Heart left ventricle (tissue), 16 donors: ENCODE measurements around the gene CPPED1. TPM values are rescaled to one million over a fixed set of nuclear protein-coding genes. Genes with fewer than 3 reads are reported as not detected.

ENCODE experiments used
- ATAC-seq, 4 donors: fragments of 200-7000 bp; cut with Tn5 transposase; one replicate each; pipeline ENCODE4 v1.9.1; 2020 to 2022; ENCODE audit warnings: moderate library complexity in 4 of 4, mild to moderate bottlenecking in 3 of 4, moderate number of reproducible peaks in 1 of 4
- DNase-seq, 5 donors: peaks; one replicate each; pipeline ENCODE4 v3.0.0-alpha.2; 2020
- H3K27ac ChIP-seq, 12 donors: fragments of 200-600 bp; sonication (generic) in 4 of 12; one replicate each; pipeline versions ENCODE4 v1.5.0 to v1.8.0; 2016 to 2022; ENCODE audit warnings: mild to moderate bottlenecking in 2 of 12
- H3K27me3 ChIP-seq, 9 donors: fragments of 200-600 bp; sonication (generic) in 2 of 9; one replicate each; pipeline versions ENCODE4 v1.5.1 to v1.8.0; 2016 to 2022; ENCODE audit warnings: mild to moderate bottlenecking in 3 of 9
- H3K36me3 ChIP-seq, 9 donors: fragments of 200-600 bp; sonication (generic) in 2 of 9; one replicate each; pipeline versions ENCODE4 v1.5.0 to v1.8.0; 2018 to 2022; ENCODE audit warnings: mild to moderate bottlenecking in 2 of 9
- H3K4me1 ChIP-seq, 12 donors: fragments of 200-600 bp; sonication (generic) in 4 of 12; one replicate each; pipeline versions ENCODE4 v1.5.0 to v1.8.0; 2016 to 2022; ENCODE audit warnings: mild to moderate bottlenecking in 3 of 12
- H3K4me3 ChIP-seq, 12 donors: fragments of 200-600 bp; sonication (generic) in 4 of 12; one replicate each; pipeline versions ENCODE4 v1.5.0 to v1.8.0; 2017 to 2022; ENCODE audit warnings: mild to moderate bottlenecking in 9 of 12, moderate library complexity in 4 of 12
- H3K9me3 ChIP-seq, 12 donors: fragments of 200-600 bp; sonication (generic) in 4 of 12; one replicate each; pipeline versions ENCODE4 v1.5.0 to v1.8.0; 2016 to 2022; ENCODE audit warnings: mild to moderate bottlenecking in 1 of 12
- POLR2A ChIP-seq, 2 donors: fragments of 450-650 bp; IDR thresholded peaks; one replicate each; pipeline ENCODE4 v1.6.1; 2017; ENCODE audit warnings: antibody characterized with exemption in 2 of 2, mild to moderate bottlenecking in 2 of 2, moderate library complexity in 2 of 2
- WGBS, 4 donors: extraction: QIAGEN DNeasy Blood & Tissue Kit in 2 of 4; methylation state at CpG; one replicate each; pipeline versions ENCODE4 v1.1.5 to v1.1.7; 2013 to 2018; 5-methylcytosine and 5-hydroxymethylcytosine counted together
- intact Hi-C, 10 donors: fragments of 100-400 bp; cut with DNase I; formaldehyde crosslinking; loops; one replicate each; pipeline versions ENCODE4 v1.11.1 to v1.14.2; 2022
- polyA plus RNA-seq, 2 donors: library from polyadenylated mRNA; stranded (reverse); fragments of 200-250 nt; gene quantifications; one replicate each; pipeline ENCODE4 v1.2.3, GENCODE V29; 2013
- total RNA-seq, 9 donors: library from RNA; depleted of rRNA in 2 of 9; stranded (reverse); fragments of >200 nt in 2 of 9; fragmentation: NEBNext Ultra II Directional in 3 of 9; extraction: Animal tissue kit (Norgen Biotek cat#: 25700) in 3 of 9; gene quantifications; one replicate each; pipeline versions ENCODE4 v1.1.0 to v1.2.4, GENCODE V29; 2016 to 2023
- TF ChIP-seq, protein P1 (sequence below), 12 donors: fragments of 200-600 bp; sonication (generic) in 4 of 12; IDR thresholded peaks; one replicate each; pipeline versions ENCODE4 v1.5.0 to v1.8.0; 2018 to 2022; ENCODE audit warnings: antibody characterized with exemption in 12 of 12, mild to moderate bottlenecking in 5 of 12
- donor health status: ischemic (EF 13 %, LVEDD 7.1; RV severe dilation, severe dysfunction).
- donor health status: healthy with polysubstance abuse.
- donor health status: DM: no; HTN: yes; CAD: no.
- donor health status: DM: no; HTN: no; CAD: no.
- donor health status: ischemic (EF 25% LVEDD 6.9; RV normal size, moderate dysfunction).
- donor health status: ischemic (EF 25% LVEDD 5.7; RV mildly dilated, moderate dysfunction).
- donor health status: healthy.
- donor health status: DM: yes; HTN: yes; CAD: no.
- donor health status: ischemic (EF 35%, LVEDD 5.7; RV mildly dilated, moderate dysfunction).
- donor health status: nonischemic (EF 11% LVEDD 7.7; RV severe dilation, severe dysfunction).
- donor health status: DM: yes; HTN: yes; CAD: no.
- donor health status: PGD.
- donor health status: ischemic (EF 29% LVEDD 5.4; RV normal size, mild dysfunction).
- donor health status: nonischemic (EF 23%, LVEDD 6.1; RV moderate dilation, normal function).

Gene CPPED1
- total and polyA plus RNA-seq, 11 donors = 5.6 to 25.1 (median 11.7) TPM

DNA sequence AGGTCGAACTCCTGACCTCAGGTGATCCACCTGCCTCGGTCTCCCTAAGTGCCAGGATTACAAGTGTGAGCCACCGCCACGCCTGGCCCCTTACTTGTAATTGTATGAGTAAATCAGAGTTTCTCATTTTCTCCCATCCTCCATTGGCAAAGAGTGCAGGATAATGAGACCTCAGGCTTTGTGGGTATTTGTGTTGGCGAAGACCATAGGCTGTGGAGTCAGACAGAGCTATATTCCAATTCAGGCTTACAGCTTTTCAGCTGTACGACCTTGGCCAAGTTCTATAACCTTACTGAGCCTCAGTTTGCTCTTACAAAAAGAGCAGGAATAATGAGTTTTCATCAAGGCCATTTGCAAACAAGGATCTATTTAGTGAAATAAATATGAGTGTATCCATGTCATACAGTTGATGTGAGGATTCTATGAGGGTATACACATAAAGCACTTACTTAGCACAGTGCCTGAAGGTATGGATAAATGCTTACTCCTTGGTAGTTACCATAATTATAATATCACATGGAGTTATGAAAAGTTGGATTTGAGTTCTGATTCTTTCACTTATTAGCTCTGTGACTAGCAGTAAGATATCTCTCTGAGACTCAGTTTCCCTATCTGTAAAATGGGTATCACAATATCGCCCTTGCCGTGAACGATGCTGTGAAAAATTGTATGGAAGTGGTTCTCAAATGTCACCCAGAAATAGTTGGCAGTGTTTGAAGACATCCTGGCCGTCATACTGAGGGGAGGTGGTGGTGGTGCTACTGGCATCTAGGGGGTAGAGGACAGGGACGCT lies 25.6 kb upstream of the CPPED1 start:
- Histone ChIP-seq H3K36me3 (no peaks in the 10 kb centered on the region), H3K9me3 (no peaks in the 10 kb centered on the region), H3K27me3 (peaks cover 0 to 14% (median 2%) of the 10 kb centered on the region in 9 donors), H3K27ac (no peak overlapping the region), H3K4me1 (no peaks in the 10 kb centered on the region), H3K4me3 (no peak overlapping the region)
- no peak for DNase-seq
- 77 to 86% (median 83%) methylated on average over 11 of the region's 11 CpGs for WGBS, 4 donors
- no peak for ATAC-seq
- no peak for TF ChIP-seq POLR2A (IDR thresholded peaks at IDR 0.05)
- TF ChIP-seq, protein P1, sequence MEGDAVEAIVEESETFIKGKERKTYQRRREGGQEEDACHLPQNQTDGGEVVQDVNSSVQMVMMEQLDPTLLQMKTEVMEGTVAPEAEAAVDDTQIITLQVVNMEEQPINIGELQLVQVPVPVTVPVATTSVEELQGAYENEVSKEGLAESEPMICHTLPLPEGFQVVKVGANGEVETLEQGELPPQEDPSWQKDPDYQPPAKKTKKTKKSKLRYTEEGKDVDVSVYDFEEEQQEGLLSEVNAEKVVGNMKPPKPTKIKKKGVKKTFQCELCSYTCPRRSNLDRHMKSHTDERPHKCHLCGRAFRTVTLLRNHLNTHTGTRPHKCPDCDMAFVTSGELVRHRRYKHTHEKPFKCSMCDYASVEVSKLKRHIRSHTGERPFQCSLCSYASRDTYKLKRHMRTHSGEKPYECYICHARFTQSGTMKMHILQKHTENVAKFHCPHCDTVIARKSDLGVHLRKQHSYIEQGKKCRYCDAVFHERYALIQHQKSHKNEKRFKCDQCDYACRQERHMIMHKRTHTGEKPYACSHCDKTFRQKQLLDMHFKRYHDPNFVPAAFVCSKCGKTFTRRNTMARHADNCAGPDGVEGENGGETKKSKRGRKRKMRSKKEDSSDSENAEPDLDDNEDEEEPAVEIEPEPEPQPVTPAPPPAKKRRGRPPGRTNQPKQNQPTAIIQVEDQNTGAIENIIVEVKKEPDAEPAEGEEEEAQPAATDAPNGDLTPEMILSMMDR (IDR thresholded peaks at IDR 0.05) = no peak
- intact Hi-C loops = loop anchor here in 1 of 10 donors (10.0 kb wide), 1 partner anchor 374 kb away; no protein-coding TSS in a partner anchor

DNA sequence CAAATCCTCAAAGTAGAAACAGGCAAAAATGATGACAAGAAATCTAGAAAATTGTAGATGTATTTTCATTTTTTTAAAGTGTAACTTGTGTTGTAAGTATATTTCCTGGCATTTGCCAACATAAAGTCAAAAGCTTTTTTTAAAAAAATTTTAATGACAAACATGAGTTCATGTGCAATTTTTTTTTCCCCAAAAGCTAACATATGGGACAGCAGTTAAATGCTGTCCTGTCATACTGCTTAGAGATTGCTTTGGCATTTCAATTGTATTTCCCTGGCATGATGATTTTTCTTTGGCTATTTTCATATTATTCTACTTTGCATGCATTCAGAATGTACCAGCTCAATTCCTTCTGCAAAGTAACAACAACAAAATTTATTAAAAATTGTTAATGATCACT lies 24.5 kb upstream of the CPPED1 start:
- peaks cover 0 to 14% (median 0%) of the 10 kb centered on the region in 9 donors for H3K27me3 ChIP-seq
- H3K9me3 ChIP-seq = no peaks in the 10 kb centered on the region
- no peak for ATAC-seq
- intact Hi-C loops = loop anchor here in 1 of 10 donors (10.0 kb wide), 1 partner anchor 373 kb away; no protein-coding TSS in a partner anchor
- TF ChIP-seq POLR2A (IDR thresholded peaks at IDR 0.05) = no peak
- TF ChIP-seq, protein P1 (IDR thresholded peaks at IDR 0.05) = no peak
- no peaks in the 10 kb centered on the region for H3K36me3 ChIP-seq
- no peak overlapping the region for H3K4me3 ChIP-seq
- no peak for DNase-seq
- H3K4me1 ChIP-seq = no peaks in the 10 kb centered on the region
- no peak overlapping the region for H3K27ac ChIP-seq

DNA sequence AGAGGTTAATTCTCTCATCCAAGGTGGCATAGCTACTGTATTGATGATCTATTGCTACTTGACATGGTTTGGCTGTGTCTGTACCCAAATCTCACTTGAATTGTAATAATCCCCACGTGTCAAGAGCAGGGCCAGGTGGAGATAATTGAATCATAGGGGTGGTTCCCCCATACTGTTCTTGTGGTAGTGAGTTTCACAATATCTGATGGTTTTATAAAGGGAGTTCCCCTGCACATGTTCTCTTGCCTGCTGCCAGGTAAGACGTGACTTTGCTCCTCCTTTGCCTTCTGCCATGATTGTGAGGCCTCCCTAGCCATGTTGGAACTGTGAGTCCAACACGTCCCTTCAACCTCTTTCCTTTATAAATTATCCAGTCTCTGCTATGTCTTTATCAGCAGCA lies 22.9 kb upstream of the CPPED1 start:
- ATAC-seq (no peak), DNase-seq (no peak)
- no peaks in the 10 kb centered on the region for H3K9me3 ChIP-seq
- no peak overlapping the region for H3K27ac ChIP-seq
- H3K27me3 ChIP-seq = peaks cover 0 to 8% (median 0%) of the 10 kb centered on the region in 9 donors
- no peak for TF ChIP-seq POLR2A (IDR thresholded peaks at IDR 0.05)
- TF ChIP-seq, protein P1 (IDR thresholded peaks at IDR 0.05) = no peak
- no peak overlapping the region for H3K4me3 ChIP-seq
- no peaks in the 10 kb centered on the region for H3K4me1 ChIP-seq
- WGBS, 4 donors = 60 to 66% (median 63%) methylated on average over 3 of the region's 3 CpGs
- intact Hi-C loops = loop anchor here in 1 of 10 donors (10.0 kb wide), 1 partner anchor 372 kb away; no protein-coding TSS in a partner anchor
- no peaks in the 10 kb centered on the region for H3K36me3 ChIP-seq
